ENCODE measurements around the gene PRC1. TPM values are rescaled to one million over a fixed set of nuclear protein-coding genes. Genes with fewer than 3 reads are reported as not detected.
A peak's percentile ranks its signal among the peaks of the same experiment; 100 is the strongest.

The PRC1 gene
- total and polyA plus RNA-seq, 10 donors = 6.0 to 40.0 (median 11.7) TPM

DNA sequence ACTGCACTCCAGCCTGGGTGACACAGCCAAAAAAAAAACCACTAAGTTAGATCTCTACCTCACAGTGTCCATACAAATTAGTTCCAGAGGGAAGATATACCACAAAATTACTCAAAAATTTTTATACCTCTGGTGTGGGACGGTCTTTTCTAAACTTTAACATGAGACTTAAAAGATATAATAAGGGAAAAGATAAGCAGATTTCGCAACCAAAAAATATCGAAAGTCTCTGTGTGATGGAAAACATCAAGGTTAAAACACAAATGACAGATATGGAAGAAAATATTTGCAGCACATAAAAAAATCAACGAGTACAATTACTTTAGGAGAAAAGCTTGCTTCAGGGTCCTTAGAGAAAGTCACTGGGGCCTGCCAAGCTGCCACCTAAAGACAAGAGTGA lies 72.4 kb downstream of the PRC1 start:
- no peak for TF ChIP-seq POLR2AphosphoS5 (IDR thresholded peaks at IDR 0.05)
- no peak for TF ChIP-seq POLR2A (IDR thresholded peaks at IDR 0.05)
- TF ChIP-seq, protein P1, sequence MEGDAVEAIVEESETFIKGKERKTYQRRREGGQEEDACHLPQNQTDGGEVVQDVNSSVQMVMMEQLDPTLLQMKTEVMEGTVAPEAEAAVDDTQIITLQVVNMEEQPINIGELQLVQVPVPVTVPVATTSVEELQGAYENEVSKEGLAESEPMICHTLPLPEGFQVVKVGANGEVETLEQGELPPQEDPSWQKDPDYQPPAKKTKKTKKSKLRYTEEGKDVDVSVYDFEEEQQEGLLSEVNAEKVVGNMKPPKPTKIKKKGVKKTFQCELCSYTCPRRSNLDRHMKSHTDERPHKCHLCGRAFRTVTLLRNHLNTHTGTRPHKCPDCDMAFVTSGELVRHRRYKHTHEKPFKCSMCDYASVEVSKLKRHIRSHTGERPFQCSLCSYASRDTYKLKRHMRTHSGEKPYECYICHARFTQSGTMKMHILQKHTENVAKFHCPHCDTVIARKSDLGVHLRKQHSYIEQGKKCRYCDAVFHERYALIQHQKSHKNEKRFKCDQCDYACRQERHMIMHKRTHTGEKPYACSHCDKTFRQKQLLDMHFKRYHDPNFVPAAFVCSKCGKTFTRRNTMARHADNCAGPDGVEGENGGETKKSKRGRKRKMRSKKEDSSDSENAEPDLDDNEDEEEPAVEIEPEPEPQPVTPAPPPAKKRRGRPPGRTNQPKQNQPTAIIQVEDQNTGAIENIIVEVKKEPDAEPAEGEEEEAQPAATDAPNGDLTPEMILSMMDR (IDR thresholded peaks at IDR 0.05 in 8 of 11, conservative IDR thresholded peaks at IDR 0.05 in 3 of 11) = no peak
- Histone ChIP-seq H3K27me3 (replicated peaks in 1 of 7) (no peaks in the 10 kb centered on the region), H3K9me3 (no peaks in the 10 kb centered on the region), H3K36me3 (peaks cover 6 to 76% (median 51%) of the 10 kb centered on the region in 6 donors), H3K4me1 (peaks cover 0 to 15% (median 0%) of the 10 kb centered on the region in 6 donors), H3K4me3 (no peak overlapping the region), H3K27ac (no peak overlapping the region)
- intact Hi-C loops (cut with DNase I; ENCODE audit: low total_unique reads) = no loop called here
- DNase-seq = no peak
- 86 to 94% (median 87%) methylated on average over 4 of the region's 4 CpGs for WGBS, 5 donors

DNA sequence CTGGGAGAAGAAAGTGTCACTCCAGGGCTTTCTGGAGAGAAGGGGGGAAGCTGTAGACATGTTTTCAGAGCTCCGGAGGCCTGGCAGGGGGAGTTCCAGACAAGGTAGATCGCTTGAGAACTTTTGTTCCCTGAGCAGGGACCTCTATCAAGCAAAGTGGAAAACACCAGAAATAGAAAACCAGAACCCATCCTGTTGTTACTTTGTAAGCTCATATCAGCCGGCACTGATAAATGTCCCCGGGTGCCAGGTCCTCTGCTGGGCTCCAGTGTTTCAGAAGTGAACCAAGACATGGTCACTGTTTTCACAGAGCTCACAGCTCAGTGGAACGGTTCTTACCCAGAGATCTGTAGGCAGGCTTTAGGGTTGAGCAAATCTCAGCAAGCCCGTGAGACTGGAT lies 75.5 kb downstream of the PRC1 start:
- intact Hi-C loops (cut with DNase I; ENCODE audit: low total_unique reads) = no loop called here
- TF ChIP-seq, protein P1 (IDR thresholded peaks at IDR 0.05 in 8 of 11, conservative IDR thresholded peaks at IDR 0.05 in 3 of 11) = no peak
- no peak for TF ChIP-seq POLR2AphosphoS5 (IDR thresholded peaks at IDR 0.05)
- no peak for TF ChIP-seq POLR2A (IDR thresholded peaks at IDR 0.05)
- Histone ChIP-seq H3K4me1 (peaks cover 0 to 46% (median 10%) of the 10 kb centered on the region in 6 donors), H3K27ac (no peak overlapping the region), H3K9me3 (no peaks in the 10 kb centered on the region), H3K4me3 (no peak overlapping the region), H3K27me3 (replicated peaks in 1 of 7) (no peaks in the 10 kb centered on the region), H3K36me3 (peaks cover 7 to 96% (median 81%) of the 10 kb centered on the region in 6 donors)
- 93 to 98% (median 95%) methylated on average over 6 of the region's 6 CpGs for WGBS, 5 donors
- peak; percentile 20 for DNase-seq

DNA sequence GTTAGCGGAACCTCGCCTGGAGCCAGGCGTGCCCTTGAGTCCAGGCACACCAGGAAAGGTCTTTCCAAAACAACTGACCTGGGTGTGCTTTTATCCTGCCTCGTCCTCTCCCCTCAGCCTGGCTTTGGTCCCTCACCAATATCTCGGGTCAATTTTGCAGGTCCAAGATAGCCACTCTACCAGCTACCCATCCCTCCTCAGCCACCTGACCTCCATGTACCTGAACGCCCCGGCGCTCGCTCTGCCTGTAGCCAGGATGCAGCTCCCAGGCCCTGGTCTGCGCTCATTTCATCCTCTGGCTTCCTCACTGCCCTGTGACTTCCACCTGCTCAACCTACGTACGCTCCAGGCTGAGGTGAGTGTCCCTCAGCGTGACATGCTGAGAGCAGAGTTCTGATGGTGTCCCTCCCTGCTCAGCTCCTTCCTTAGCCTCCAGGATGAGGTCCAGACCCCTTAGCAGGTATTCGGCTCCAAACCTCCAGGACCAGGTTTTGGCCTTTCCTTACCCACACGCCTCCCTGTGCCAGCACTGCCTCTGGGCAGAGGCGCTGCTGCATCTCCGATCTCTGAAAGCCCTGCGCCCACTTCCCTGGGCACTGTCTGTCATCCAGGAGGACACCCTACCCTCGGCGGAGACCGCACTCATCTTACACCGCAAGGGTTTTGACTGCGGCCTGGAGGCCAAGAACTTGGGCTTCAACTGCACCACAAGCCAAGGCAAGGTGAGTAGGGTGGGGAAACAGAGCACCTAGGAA lies 76.1 kb downstream of the PRC1 start:
- DNase-seq = no peak
- intact Hi-C loops (cut with DNase I; ENCODE audit: low total_unique reads) = no loop called here
- 92 to 97% (median 96%) methylated on average over 23 of the region's 23 CpGs for WGBS, 5 donors

DNA sequence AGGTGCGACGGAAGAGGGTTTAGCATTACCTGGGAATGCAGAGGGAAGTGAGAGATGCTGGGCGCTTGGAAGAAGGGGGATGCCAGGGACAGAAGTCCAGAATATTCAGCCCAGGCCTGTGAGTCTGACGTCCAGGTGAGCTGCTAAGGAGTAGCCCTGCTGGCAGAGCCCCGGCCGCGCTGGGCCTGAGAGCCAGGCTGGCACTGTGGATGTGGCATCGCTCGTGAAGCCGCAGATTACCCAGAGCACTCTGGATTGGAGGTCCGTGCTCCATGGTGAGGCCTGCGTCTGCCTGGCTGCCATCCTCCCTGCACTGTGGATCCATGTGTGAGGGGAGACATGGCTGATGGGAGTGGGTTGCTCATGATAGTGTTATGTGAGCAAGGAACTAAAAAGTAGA lies 76.8 kb downstream of the PRC1 start:
- Histone ChIP-seq H3K27me3 (replicated peaks in 1 of 7) (no peaks in the 10 kb centered on the region), H3K9me3 (no peaks in the 10 kb centered on the region), H3K36me3 (peaks cover 16 to 99% (median 93%) of the 10 kb centered on the region in 6 donors), H3K27ac (peak overlapping the region in 2 of 8 donors; percentile 90 to 93), H3K4me3 (peak overlapping the region in 1 of 8 donors; percentile 61), H3K4me1 (peaks cover 0 to 59% (median 16%) of the 10 kb centered on the region in 6 donors)
- WGBS, 5 donors = 90 to 96% (median 96%) methylated on average over 12 of the region's 12 CpGs
- intact Hi-C loops (cut with DNase I; ENCODE audit: low total_unique reads) = no loop called here
- no peak for DNase-seq
- no peak for TF ChIP-seq POLR2A (IDR thresholded peaks at IDR 0.05)
- peak in 1 of 3 donors; percentile 45 for TF ChIP-seq POLR2AphosphoS5 (IDR thresholded peaks at IDR 0.05)
- TF ChIP-seq, protein P1 (IDR thresholded peaks at IDR 0.05 in 8 of 11, conservative IDR thresholded peaks at IDR 0.05 in 3 of 11) = no peak

More for the DNA sequence above, 76.1 kb downstream of the PRC1 start:
- Histone ChIP-seq H3K9me3 (no peaks in the 10 kb centered on the region), H3K27ac (peak overlapping the region in 1 of 8 donors; percentile 93), H3K4me1 (peaks cover 0 to 52% (median 13%) of the 10 kb centered on the region in 6 donors), H3K4me3 (no peak overlapping the region), H3K27me3 (replicated peaks in 1 of 7) (no peaks in the 10 kb centered on the region), H3K36me3 (peaks cover 11 to 98% (median 87%) of the 10 kb centered on the region in 6 donors)
- peak in 1 of 3 donors; percentile 28 for TF ChIP-seq POLR2AphosphoS5 (IDR thresholded peaks at IDR 0.05)
- TF ChIP-seq, protein P1 (IDR thresholded peaks at IDR 0.05 in 8 of 11, conservative IDR thresholded peaks at IDR 0.05 in 3 of 11) = no peak
